Retinal pigment epithelial cell (primary cell): ENCODE measurements around the gene STOX2.

Experiments
- DNase-seq: peaks from one replicate; pipeline ENCODE4 v3.0.0-alpha.2; 2010; ENCODE audit warnings: low read depth
- H3K4me3 ChIP-seq: 2 replicates; pipeline ENCODE4 v1.5.1; 2011; ENCODE audit warnings: mild to moderate bottlenecking, low read length, control low read depth, moderate library complexity
- CTCF ChIP-seq: conservative IDR thresholded peaks from 2 replicates; pipeline ENCODE4 v1.5.1; 2011; ENCODE audit warnings: low read depth, low read length, control low read depth, inconsistent platforms

The STOX2 gene

GRCh38 chr4:184066584-184067300 is 161.6 kb downstream of the STOX2 start:
- no peak overlapping the region for H3K4me3 ChIP-seq
- DNase-seq = no peak

DNA sequence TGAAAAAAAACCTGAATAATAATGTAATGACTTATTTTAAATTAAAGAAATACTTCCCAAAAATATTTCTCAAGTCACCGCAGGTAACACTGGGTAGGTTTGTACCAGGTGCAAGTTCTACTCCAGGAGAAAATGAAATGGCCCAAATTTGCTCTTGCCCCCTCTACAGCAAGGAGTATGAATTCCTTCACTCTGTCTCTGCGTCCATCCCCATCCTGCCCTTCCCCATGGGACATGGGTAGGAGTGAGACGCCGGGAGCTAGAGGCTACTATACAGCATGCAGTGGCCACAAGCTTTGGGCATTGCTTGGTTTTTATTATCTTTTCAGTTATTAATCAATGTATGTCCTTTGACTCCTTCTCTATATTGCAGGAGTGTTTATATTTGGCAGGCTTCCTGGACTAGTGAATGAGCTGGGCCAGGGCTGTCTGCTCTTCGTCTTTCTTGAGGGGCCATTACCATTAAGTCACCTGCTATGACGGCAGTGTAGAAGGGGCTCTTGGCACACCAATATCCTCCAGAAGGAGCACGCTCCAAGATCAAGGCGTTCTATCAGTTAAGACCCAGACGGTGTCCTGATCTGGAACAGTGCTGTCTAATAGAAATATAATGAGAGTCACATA is 162.9 kb downstream of the STOX2 start:
- H3K4me3 ChIP-seq = no peak overlapping the region
- no peak for TF ChIP-seq CTCF
- no peak for DNase-seq

More at GRCh38 chr4:184066584-184067300, 161.6 kb downstream of the STOX2 start:
- no peak for TF ChIP-seq CTCF
